ENCODE data around the gene TM4SF5. TPM values are rescaled to one million over a fixed set of nuclear protein-coding genes. Genes with fewer than 3 reads are reported as not detected.

The TM4SF5 gene
- total RNA-seq, 4 donors from 2014 or later = not detected

DNA sequence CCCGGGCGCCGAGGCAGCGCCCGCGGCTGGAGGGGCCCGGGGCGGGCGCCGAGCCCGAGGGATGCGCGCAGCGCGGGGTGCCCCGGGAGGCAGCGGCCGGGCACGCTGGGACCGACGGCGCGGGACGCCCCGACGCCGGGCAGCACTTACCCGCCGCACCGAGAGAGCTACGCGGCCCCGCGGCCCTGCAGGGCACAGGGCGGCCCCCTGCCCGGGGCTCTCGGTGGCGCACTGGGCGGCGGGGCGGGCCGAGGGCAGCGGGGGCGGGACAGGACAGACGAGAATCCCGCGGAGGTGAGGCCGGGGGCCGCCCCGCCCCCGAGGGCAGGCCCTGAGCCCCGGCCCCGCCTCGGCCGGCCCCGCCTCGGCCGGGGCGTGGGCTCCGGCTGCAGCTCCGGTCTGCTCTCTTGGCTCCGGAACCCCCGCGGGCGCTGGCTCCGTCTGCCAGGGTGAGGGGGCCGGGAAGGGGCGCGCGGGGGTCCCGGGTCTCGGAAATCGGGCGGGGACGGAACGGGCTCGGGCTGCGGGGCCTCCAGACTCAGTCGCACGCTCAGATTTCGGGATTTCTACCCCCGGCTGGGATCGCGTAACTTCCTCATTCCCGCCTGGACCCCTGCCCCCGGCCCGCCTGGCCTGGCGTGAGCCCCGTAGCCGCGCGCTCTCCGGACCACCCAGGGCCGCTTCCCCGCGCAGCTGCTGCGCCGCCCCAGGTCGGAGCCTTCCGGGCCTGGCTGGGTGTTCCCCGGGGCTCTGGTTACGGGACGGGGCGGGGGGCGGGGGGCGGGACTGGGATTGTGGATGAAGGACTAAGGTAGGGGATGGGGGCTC, 35.3 kb downstream of the TM4SF5 start, which contains the start of gene PLD2:
PLD2 (plus strand) TSS at position 376 of the 828 bp plus-strand sequence. CDS start 621 bp downstream, outside the sequence.
- TF ChIP-seq, protein P1, sequence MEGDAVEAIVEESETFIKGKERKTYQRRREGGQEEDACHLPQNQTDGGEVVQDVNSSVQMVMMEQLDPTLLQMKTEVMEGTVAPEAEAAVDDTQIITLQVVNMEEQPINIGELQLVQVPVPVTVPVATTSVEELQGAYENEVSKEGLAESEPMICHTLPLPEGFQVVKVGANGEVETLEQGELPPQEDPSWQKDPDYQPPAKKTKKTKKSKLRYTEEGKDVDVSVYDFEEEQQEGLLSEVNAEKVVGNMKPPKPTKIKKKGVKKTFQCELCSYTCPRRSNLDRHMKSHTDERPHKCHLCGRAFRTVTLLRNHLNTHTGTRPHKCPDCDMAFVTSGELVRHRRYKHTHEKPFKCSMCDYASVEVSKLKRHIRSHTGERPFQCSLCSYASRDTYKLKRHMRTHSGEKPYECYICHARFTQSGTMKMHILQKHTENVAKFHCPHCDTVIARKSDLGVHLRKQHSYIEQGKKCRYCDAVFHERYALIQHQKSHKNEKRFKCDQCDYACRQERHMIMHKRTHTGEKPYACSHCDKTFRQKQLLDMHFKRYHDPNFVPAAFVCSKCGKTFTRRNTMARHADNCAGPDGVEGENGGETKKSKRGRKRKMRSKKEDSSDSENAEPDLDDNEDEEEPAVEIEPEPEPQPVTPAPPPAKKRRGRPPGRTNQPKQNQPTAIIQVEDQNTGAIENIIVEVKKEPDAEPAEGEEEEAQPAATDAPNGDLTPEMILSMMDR (IDR thresholded peaks at IDR 0.05; ENCODE audit: low read depth) = no peak

DNA sequence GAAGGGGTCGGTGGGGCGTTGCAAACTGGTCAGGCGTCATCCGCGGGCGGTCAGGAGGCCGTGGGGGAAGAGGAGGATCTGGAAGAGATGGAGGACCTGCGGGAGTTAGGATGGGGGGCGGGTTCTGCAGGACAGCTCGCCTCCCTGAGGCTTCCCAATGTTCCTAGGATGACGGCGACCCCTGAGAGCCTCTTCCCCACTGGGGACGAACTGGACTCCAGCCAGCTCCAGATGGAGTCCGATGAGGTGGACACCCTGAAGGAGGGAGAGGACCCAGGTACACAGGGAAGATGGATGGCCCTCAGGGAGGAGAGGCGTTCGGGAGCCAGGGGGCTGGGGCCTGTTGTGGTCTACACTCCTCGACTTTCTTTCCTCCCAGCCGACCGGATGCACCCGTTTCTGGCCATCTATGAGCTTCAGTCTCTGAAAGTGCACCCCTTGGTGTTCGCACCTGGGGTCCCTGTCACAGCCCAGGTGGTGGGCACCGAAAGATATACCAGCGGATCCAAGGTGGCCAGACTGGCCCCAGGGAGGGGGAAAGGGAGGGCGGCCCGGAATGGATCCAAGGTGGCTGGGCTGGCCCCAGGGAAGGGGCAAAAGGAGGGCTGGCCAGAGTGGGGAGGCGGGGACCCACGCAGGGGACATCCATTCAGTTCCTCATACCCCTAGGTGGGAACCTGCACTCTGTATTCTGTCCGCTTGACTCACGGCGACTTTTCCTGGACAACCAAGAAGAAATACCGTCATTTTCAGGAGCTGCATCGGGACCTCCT, 36.1 kb downstream of the TM4SF5 start:
- TF ChIP-seq, protein P1 (IDR thresholded peaks at IDR 0.05; ENCODE audit: low read depth) = no peak

DNA sequence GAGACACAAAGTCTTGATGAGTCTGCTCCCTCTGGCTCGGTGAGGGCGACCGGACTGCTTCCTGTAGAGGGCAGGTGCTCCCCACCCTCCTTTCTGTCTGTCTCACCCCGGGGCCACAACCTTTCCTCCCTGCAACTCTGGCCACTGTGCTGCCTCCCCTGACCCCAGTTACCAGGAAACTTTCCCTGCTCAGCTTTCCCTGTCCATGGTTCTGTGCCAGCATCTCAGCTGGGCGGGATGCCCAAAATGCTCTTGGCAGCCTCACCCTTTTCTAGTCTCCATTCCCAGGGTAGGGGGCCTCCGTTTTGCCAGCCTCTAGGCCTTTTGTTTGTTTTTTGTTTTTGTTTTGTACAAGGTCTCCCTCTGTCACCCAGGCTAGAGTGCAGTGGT, 36.7 kb downstream of the TM4SF5 start:
- TF ChIP-seq, protein P1 (IDR thresholded peaks at IDR 0.05; ENCODE audit: low read depth) = no peak

DNA sequence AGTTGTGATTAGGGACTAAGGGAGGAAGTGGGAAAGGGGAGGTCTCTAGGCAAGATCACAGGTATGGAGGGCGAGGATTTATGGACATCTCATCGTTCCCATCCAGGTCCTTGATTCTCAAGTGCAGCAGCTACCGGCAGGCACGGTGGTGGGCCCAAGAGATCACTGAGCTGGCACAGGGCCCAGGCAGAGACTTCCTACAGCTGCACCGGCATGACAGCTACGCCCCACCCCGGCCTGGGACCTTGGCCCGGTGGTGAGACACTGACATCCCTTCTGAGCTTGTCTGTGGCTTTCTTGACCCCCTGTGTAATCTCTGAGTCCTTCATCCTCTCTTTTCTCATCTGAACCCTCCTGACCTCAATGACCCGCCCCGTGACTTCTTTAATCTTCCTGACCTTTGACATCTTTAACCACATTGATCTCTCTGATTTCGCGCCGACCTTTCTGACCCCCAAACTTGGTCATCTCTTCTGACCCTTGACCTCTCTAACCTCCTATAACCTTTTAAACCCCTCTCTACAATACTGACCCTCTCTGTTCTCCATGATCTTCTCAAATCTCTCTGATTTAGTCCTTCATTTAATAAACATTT, 39.1 kb downstream of the TM4SF5 start:
- TF ChIP-seq, protein P1 (IDR thresholded peaks at IDR 0.05; ENCODE audit: low read depth) = no peak

DNA sequence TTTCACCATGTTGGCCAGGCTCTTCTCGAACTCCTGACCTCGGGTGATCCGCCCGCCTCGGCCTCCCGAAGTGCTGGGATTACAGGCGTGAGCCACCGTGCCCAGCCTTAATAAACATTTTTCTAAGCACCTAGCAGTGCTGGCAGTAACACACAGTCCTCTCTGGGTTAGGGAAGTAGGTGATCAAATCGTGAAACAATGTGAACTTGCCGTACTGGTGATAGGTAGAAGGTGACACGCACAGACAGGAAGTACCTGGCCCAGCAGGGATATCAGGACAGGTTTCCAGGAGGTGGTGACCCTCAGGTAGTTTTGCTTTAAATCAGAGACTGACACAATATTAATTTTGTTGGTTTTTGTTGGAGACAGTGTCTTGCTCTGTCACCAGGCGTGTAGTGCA, 39.8 kb downstream of the TM4SF5 start:
- TF ChIP-seq, protein P1 (IDR thresholded peaks at IDR 0.05; ENCODE audit: low read depth) = no peak

DNA sequence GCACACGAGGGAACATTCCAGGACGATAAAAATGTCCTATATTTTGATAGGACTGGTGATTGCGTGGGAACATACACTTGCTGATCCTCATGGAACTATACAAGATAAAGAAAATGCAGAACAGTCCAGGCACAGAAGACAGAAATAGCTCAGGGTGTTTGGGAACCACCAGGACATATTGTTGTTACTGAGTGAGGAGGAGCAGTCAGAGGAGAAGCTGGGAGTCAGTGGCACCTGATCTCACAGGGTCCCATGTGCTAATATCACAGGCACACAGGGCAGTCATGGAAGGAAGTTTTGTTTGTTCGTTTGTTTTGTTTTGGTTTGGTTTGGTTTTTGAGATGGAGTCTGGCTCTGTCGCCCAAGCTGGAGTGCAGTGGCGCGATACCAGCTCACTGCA, 41.0 kb downstream of the TM4SF5 start:
- TF ChIP-seq, protein P1 (IDR thresholded peaks at IDR 0.05; ENCODE audit: low read depth) = no peak

Data from subcutaneous adipose tissue (tissue), 4 donors.